Calu3 (cell line): ENCODE results near the gene LGMN. TPM values are rescaled to one million over a fixed set of nuclear protein-coding genes. Genes with fewer than 3 reads are reported as not detected.

Experiments used
- BruUV-seq: library from RNA; stranded (reverse); fragments of 400-500 nt; replicated peaks from 2 replicates; lab custom pipeline; 2021; lab: Mats Ljungman, UMichigan
- CTCF ChIA-PET: fragments of 300-600 bp; sonication (Branson Sonifier 250); formaldehyde crosslinking; loops from one replicate; lab custom pipeline; 2022; ENCODE audit warnings: antibody characterized with exemption; lab: Charles Lee
- DNase-seq: peaks from one replicate; pipeline ENCODE4 v3.0.0; 2022
- H3K27ac Mint-ChIP-seq: one replicate; pipeline ENCODE4 v1.8.0; 2022; ENCODE audit warnings: mixed read lengths; ENCODE audit not compliant: unreplicated experiment
- H3K27me3 Mint-ChIP-seq: one replicate; pipeline ENCODE4 v1.8.0; 2022; ENCODE audit warnings: mixed read lengths; ENCODE audit not compliant: unreplicated experiment
- H3K36me3 Mint-ChIP-seq: one replicate; pipeline ENCODE4 v1.8.0; 2022; ENCODE audit warnings: mild to moderate bottlenecking, moderate library complexity, mixed read lengths; ENCODE audit not compliant: insufficient read depth, unreplicated experiment
- H3K4me1 Mint-ChIP-seq: one replicate; pipeline ENCODE4 v1.8.0; 2022; ENCODE audit warnings: mild to moderate bottlenecking, low read depth, mixed read lengths; ENCODE audit not compliant: unreplicated experiment
- H3K4me3 Mint-ChIP-seq: one replicate; pipeline ENCODE4 v1.8.0; 2022; ENCODE audit warnings: mild to moderate bottlenecking, low read depth, moderate library complexity, mixed read lengths; ENCODE audit not compliant: unreplicated experiment
- H3K9me3 Mint-ChIP-seq: one replicate; pipeline ENCODE4 v1.8.0; 2022; ENCODE audit warnings: low read depth, mixed read lengths; ENCODE audit not compliant: unreplicated experiment
- CTCF ChIP-seq: fragments of 200-600 bp; IDR thresholded peaks from one replicate; pipeline ENCODE4 v1.8.0; 2022; ENCODE audit warnings: antibody characterized with exemption; ENCODE audit not compliant: unreplicated experiment
- intact Hi-C: fragments of 100-400 bp; cut with micrococcal nuclease; formaldehyde crosslinking; loops from one replicate; pipeline ENCODE4 v1.10.0; 2022; ENCODE audit not compliant: unreplicated experiment
- total RNA-seq: library from RNA; stranded (reverse); gene quantifications from 2 replicates; pipeline ENCODE4 v1.2.3, GENCODE V29; 2022

The LGMN gene
- total RNA-seq, 1 experiment from 2014 or later = 64.9 TPM

- DNase-seq = no peak
- CTCF ChIA-PET = interaction anchor here (0.9 kb wide), 1 partner anchor 11 kb away, joined by 3 read pairs; no protein-coding TSS in a partner anchor
- intact Hi-C loops = no loop called here
- Mint-ChIP-seq H3K4me1 (peaks cover 44% of the 10 kb centered on the region), H3K27ac (no peak overlapping the region), H3K27me3 (no peaks in the 10 kb centered on the region), H3K9me3 (peaks cover 3% of the 10 kb centered on the region), H3K36me3 (peaks cover 5% of the 10 kb centered on the region), H3K4me3 (no peak overlapping the region)
- BruUV-seq = no TSS peak
- no peak for TF ChIP-seq CTCF
Measured at GRCh38 chr14:92733007-92733406, 15.4 kb downstream of the LGMN start.

GRCh38 chr14:92731622-92732115 lies 16.8 kb downstream of the LGMN start:
- CTCF ChIA-PET = no interaction called here
- peaks cover 37% of the 10 kb centered on the region for H3K4me1 Mint-ChIP-seq
- intact Hi-C loops = no loop called here
- TF ChIP-seq CTCF = no peak
- H3K27me3 Mint-ChIP-seq = no peaks in the 10 kb centered on the region
- peaks cover 5% of the 10 kb centered on the region for H3K9me3 Mint-ChIP-seq
- no TSS peak for BruUV-seq
- no peak for DNase-seq
- no peak overlapping the region for H3K27ac Mint-ChIP-seq
- peaks cover 12% of the 10 kb centered on the region for H3K36me3 Mint-ChIP-seq
- H3K4me3 Mint-ChIP-seq = no peak overlapping the region

- no TSS peak for BruUV-seq
- intact Hi-C loops = no loop called here
- CTCF ChIA-PET = interaction anchor here (0.6 to 1.0 kb wide), 4 partner anchors 10 to 246 kb away, joined by 3 to 12 read pairs (median 6); partner anchors contain the start of gene LGMN
- H3K4me3 Mint-ChIP-seq = no peak overlapping the region
- no peak for DNase-seq
- H3K9me3 Mint-ChIP-seq = peaks cover 6% of the 10 kb centered on the region
- H3K27me3 Mint-ChIP-seq = no peaks in the 10 kb centered on the region
- H3K36me3 Mint-ChIP-seq = peaks cover 21% of the 10 kb centered on the region
- peaks cover 29% of the 10 kb centered on the region for H3K4me1 Mint-ChIP-seq
- H3K27ac Mint-ChIP-seq = peak overlapping the region; percentile 45
- TF ChIP-seq CTCF = no peak
Measured at GRCh38 chr14:92729634-92730358, 18.6 kb downstream of the LGMN start.

GRCh38 chr14:92728759-92729364 lies 19.6 kb downstream of the LGMN start:
- Mint-ChIP-seq H3K27me3 (no peaks in the 10 kb centered on the region), H3K4me3 (no peak overlapping the region), H3K27ac (peak overlapping the region; percentile 45), H3K4me1 (peaks cover 29% of the 10 kb centered on the region), H3K36me3 (peaks cover 21% of the 10 kb centered on the region), H3K9me3 (peaks cover 6% of the 10 kb centered on the region)
- no peak for TF ChIP-seq CTCF
- intact Hi-C loops = no loop called here
- DNase-seq = peak; percentile 33
- BruUV-seq = no TSS peak
- CTCF ChIA-PET = interaction anchor here (0.7 to 0.9 kb wide), 3 partner anchors 15 to 245 kb away, joined by 5 to 6 read pairs (median 6); no protein-coding TSS in a partner anchor
